ENCODE measurements around the gene CHIC1. TPM values are rescaled to one million over a fixed set of nuclear protein-coding genes. Genes with fewer than 3 reads are reported as not detected.
A peak's percentile ranks its signal among the peaks of the same experiment; 100 is the strongest.
"Not testable (repeated sequence)": the region's sequence is repeated elsewhere in the genome, so short reads cannot be mapped to it uniquely, and the experiment has no call there.

Gene CHIC1
- total RNA-seq, 5 donors from 2014 or later (not counting 1 experiment from before 2014, with no cell fraction given), result 9.7 to 14.9 (median 12.7) TPM

GRCh38 chrX:73561801-73562200 lies 1.2 kb upstream of the CHIC1 start:
- peak overlapping the region; percentile 28 to 92 (median 85) for H3K4me3 Mint-ChIP-seq

GRCh38 chrX:73562458-73562857 lies 539 bp upstream of the CHIC1 start:
- peak overlapping the region; percentile 85 to 95 (median 92) for H3K4me3 Mint-ChIP-seq
- DNase-seq, result peak in 1 of 35 experiments; percentile 1
- Histone ChIP-seq H3K36me3 (ENCODE audit: control insufficient read depth in 2 of 2, extremely low read depth in 1 of 2, insufficient read depth in 1 of 2, low read length in 1 of 2) (no peaks in the 10 kb centered on the region), H3K27ac (ENCODE audit: low read length) (peak overlapping the region; percentile 91), H3K9me3 (no peaks in the 10 kb centered on the region), H3K4me1 (ENCODE audit: control insufficient read depth in 1 of 2, extremely low read depth in 1 of 2, insufficient read depth in 2 of 2, low read length in 2 of 2) (peaks cover 4 to 9% of the 10 kb centered on the region in 2 experiments), H3K27me3 (replicated peaks in 1 of 2; ENCODE audit: control insufficient read depth in 2 of 2, extremely low read depth in 1 of 2, insufficient read depth in 2 of 2, low read length in 1 of 2) (no peaks in the 10 kb centered on the region), H3K4me3 (ENCODE audit: control insufficient read depth in 1 of 2, extremely low read depth in 1 of 2, low read length in 1 of 2) (peak overlapping the region; percentile 64 to 71)
- ATAC-seq (replicated peaks in 1 of 4), result peak in 3 of 4 experiments; percentile 4 to 25 (median 4)
- ChIA-PET CTCF (no interaction called here), POLR2A (no interaction called here)
- peaks cover 0 to 33% (median 25%) of the 10 kb centered on the region in 3 donors for H3K4me1 Mint-ChIP-seq
- H3K36me3 Mint-ChIP-seq, result no peaks in the 10 kb centered on the region
- H3K9me3 Mint-ChIP-seq, result no peaks in the 10 kb centered on the region
- no CpG with 5 or more reads among the region's 3 CpGs for WGBS (ENCODE audit: insufficient coverage)
- peak overlapping the region; percentile 98 to 99 for H3K27ac Mint-ChIP-seq
- H3K27me3 Mint-ChIP-seq, result no peaks in the 10 kb centered on the region

More at GRCh38 chrX:73561801-73562200, 1.2 kb upstream of the CHIC1 start:
- Mint-ChIP-seq H3K27me3 (peaks cover 0 to 3% of the 10 kb centered on the region in 2 donors), H3K36me3 (no peaks in the 10 kb centered on the region), H3K4me1 (peaks cover 0 to 33% (median 25%) of the 10 kb centered on the region in 3 donors), H3K9me3 (no peaks in the 10 kb centered on the region), H3K27ac (no peak overlapping the region)
- ChIA-PET CTCF (no interaction called here), POLR2A (no interaction called here)
- no CpG with 5 or more reads among the region's 3 CpGs for WGBS (ENCODE audit: insufficient coverage)
- Histone ChIP-seq H3K27me3 (replicated peaks in 1 of 2; ENCODE audit: control insufficient read depth in 2 of 2, extremely low read depth in 1 of 2, insufficient read depth in 2 of 2, low read length in 1 of 2) (no peaks in the 10 kb centered on the region), H3K27ac (ENCODE audit: low read length) (no peak overlapping the region), H3K4me3 (ENCODE audit: control insufficient read depth in 1 of 2, extremely low read depth in 1 of 2, low read length in 1 of 2) (no peak overlapping the region), H3K4me1 (ENCODE audit: control insufficient read depth in 1 of 2, extremely low read depth in 1 of 2, insufficient read depth in 2 of 2, low read length in 2 of 2) (peaks cover 4 to 9% of the 10 kb centered on the region in 2 experiments), H3K9me3 (no peaks in the 10 kb centered on the region), H3K36me3 (ENCODE audit: control insufficient read depth in 2 of 2, extremely low read depth in 1 of 2, insufficient read depth in 1 of 2, low read length in 1 of 2) (no peaks in the 10 kb centered on the region)
- ATAC-seq (replicated peaks in 1 of 4) (no peak), DNase-seq (no peak)

GRCh38 chrX:73563738-73564068 lies 706 bp downstream of the CHIC1 start:
- peak overlapping the region; percentile 3 to 71 for H3K4me3 ChIP-seq (ENCODE audit: control insufficient read depth in 1 of 2, extremely low read depth in 1 of 2, low read length in 1 of 2)
- H3K27me3 ChIP-seq (replicated peaks in 1 of 2; ENCODE audit: control insufficient read depth in 2 of 2, extremely low read depth in 1 of 2, insufficient read depth in 2 of 2, low read length in 1 of 2), result no peaks in the 10 kb centered on the region
- H3K4me1 ChIP-seq (ENCODE audit: control insufficient read depth in 1 of 2, extremely low read depth in 1 of 2, insufficient read depth in 2 of 2, low read length in 2 of 2), result peaks cover 4 to 9% of the 10 kb centered on the region in 2 experiments
- H3K9me3 Mint-ChIP-seq, result no peaks in the 10 kb centered on the region
- ChIA-PET CTCF (no interaction called here), POLR2A (interaction anchor here in 1 of 2 donors (0.6 kb wide), 1 partner anchor 402 kb away, joined by 4 read pairs; no protein-coding TSS in a partner anchor)
- H3K4me1 Mint-ChIP-seq, result peaks cover 0 to 33% (median 25%) of the 10 kb centered on the region in 3 donors
- 0% methylated on average over 2 of the region's 3 CpGs for WGBS (ENCODE audit: insufficient coverage)
- DNase-seq, result peak in 6 of 35 experiments; percentile 0 to 54 (median 4)
- H3K27ac ChIP-seq (ENCODE audit: low read length), result peak overlapping the region; percentile 91
- H3K36me3 ChIP-seq (ENCODE audit: control insufficient read depth in 2 of 2, extremely low read depth in 1 of 2, insufficient read depth in 1 of 2, low read length in 1 of 2), result no peaks in the 10 kb centered on the region
- H3K4me3 Mint-ChIP-seq, result peak overlapping the region; percentile 85 to 95 (median 92)
- H3K9me3 ChIP-seq, result no peaks in the 10 kb centered on the region
- H3K27ac Mint-ChIP-seq, result peak overlapping the region; percentile 98 to 99
- H3K36me3 Mint-ChIP-seq, result no peaks in the 10 kb centered on the region
- peak; percentile 48 to 52 (median 50) for ATAC-seq (replicated peaks in 1 of 4)
- no peaks in the 10 kb centered on the region for H3K27me3 Mint-ChIP-seq

GRCh38 chrX:73577361-73577760 lies 14.4 kb downstream of the CHIC1 start:
- Histone ChIP-seq H3K36me3 (ENCODE audit: control insufficient read depth in 2 of 2, extremely low read depth in 1 of 2, insufficient read depth in 1 of 2, low read length in 1 of 2) (peaks cover 0 to 2% of the 10 kb centered on the region in 2 donors), H3K4me3 (ENCODE audit: control insufficient read depth in 1 of 2, extremely low read depth in 1 of 2, low read length in 1 of 2) (no peak overlapping the region), H3K9me3 (no peaks in the 10 kb centered on the region), H3K27ac (ENCODE audit: low read length) (no peak overlapping the region), H3K27me3 (replicated peaks in 1 of 2; ENCODE audit: control insufficient read depth in 2 of 2, extremely low read depth in 1 of 2, insufficient read depth in 2 of 2, low read length in 1 of 2) (no peaks in the 10 kb centered on the region), H3K4me1 (ENCODE audit: control insufficient read depth in 1 of 2, extremely low read depth in 1 of 2, insufficient read depth in 2 of 2, low read length in 2 of 2) (no peaks in the 10 kb centered on the region)
- ChIA-PET CTCF (no interaction called here), POLR2A (no interaction called here)
- H3K4me3 Mint-ChIP-seq, result no peak overlapping the region
- peaks cover 26% of the 10 kb centered on the region for H3K36me3 Mint-ChIP-seq
- no peak for DNase-seq
- ATAC-seq (replicated peaks in 1 of 4), result no peak
- peaks cover 4 to 43% (median 37%) of the 10 kb centered on the region in 3 donors for H3K4me1 Mint-ChIP-seq
- peaks cover 0 to 2% (median 0%) of the 10 kb centered on the region in 3 donors for H3K9me3 Mint-ChIP-seq
- peaks cover 0 to 3% of the 10 kb centered on the region in 2 donors for H3K27me3 Mint-ChIP-seq
- H3K27ac Mint-ChIP-seq, result no peak overlapping the region
- WGBS (ENCODE audit: insufficient coverage), result 80% methylated on average over 1 of the region's 2 CpGs

GRCh38 chrX:73581002-73581628 lies 18.1 kb downstream of the CHIC1 start:
- no peak overlapping the region for H3K27ac Mint-ChIP-seq
- Histone ChIP-seq H3K36me3 (ENCODE audit: control insufficient read depth in 2 of 2, extremely low read depth in 1 of 2, insufficient read depth in 1 of 2, low read length in 1 of 2) (peaks cover 0 to 6% of the 10 kb centered on the region in 2 donors), H3K9me3 (no peaks in the 10 kb centered on the region), H3K27ac (ENCODE audit: low read length) (no peak overlapping the region), H3K27me3 (replicated peaks in 1 of 2; ENCODE audit: control insufficient read depth in 2 of 2, extremely low read depth in 1 of 2, insufficient read depth in 2 of 2, low read length in 1 of 2) (no peaks in the 10 kb centered on the region), H3K4me3 (ENCODE audit: control insufficient read depth in 1 of 2, extremely low read depth in 1 of 2, low read length in 1 of 2) (no peak overlapping the region), H3K4me1 (ENCODE audit: control insufficient read depth in 1 of 2, extremely low read depth in 1 of 2, insufficient read depth in 2 of 2, low read length in 2 of 2) (no peaks in the 10 kb centered on the region)
- H3K36me3 Mint-ChIP-seq, result peaks cover 7% of the 10 kb centered on the region
- H3K4me1 Mint-ChIP-seq, result peaks cover 4 to 27% (median 27%) of the 10 kb centered on the region in 3 donors
- WGBS (ENCODE audit: insufficient coverage), result no CpG with 5 or more reads among the region's 3 CpGs
- ChIA-PET CTCF (interaction anchor here in 1 of 2 donors (1.1 kb wide), 1 partner anchor 9 kb away, joined by 3 read pairs; no protein-coding TSS in a partner anchor), POLR2A (interaction anchor here (0.6 kb wide), 2 partner anchors 50 to 1156 kb away, joined by 3 read pairs; no protein-coding TSS in a partner anchor)
- no peak overlapping the region for H3K4me3 Mint-ChIP-seq
- H3K27me3 Mint-ChIP-seq, result peaks cover 0 to 3% of the 10 kb centered on the region in 2 donors
- DNase-seq (no peak), ATAC-seq (replicated peaks in 1 of 4) (no peak)
- no peaks in the 10 kb centered on the region for H3K9me3 Mint-ChIP-seq

GRCh38 chrX:73597758-73598157 lies 34.8 kb downstream of the CHIC1 start:
- H3K4me3 ChIP-seq (ENCODE audit: control insufficient read depth in 1 of 2, extremely low read depth in 1 of 2, low read length in 1 of 2); DNase-seq; H3K27ac ChIP-seq (ENCODE audit: low read length); H3K27ac Mint-ChIP-seq; H3K4me3 Mint-ChIP-seq; CTCF ChIA-PET; ATAC-seq (replicated peaks in 1 of 4); H3K36me3 ChIP-seq (ENCODE audit: control insufficient read depth in 2 of 2, extremely low read depth in 1 of 2, insufficient read depth in 1 of 2, low read length in 1 of 2); H3K27me3 Mint-ChIP-seq; POLR2A ChIA-PET; H3K27me3 ChIP-seq (replicated peaks in 1 of 2; ENCODE audit: control insufficient read depth in 2 of 2, extremely low read depth in 1 of 2, insufficient read depth in 2 of 2, low read length in 1 of 2); H3K9me3 Mint-ChIP-seq; H3K9me3 ChIP-seq; H3K4me1 ChIP-seq (ENCODE audit: control insufficient read depth in 1 of 2, extremely low read depth in 1 of 2, insufficient read depth in 2 of 2, low read length in 2 of 2): not testable (repeated sequence)
- Mint-ChIP-seq H3K4me1 (peaks cover 0 to 13% (median 5%) of the 10 kb centered on the region in 3 donors), H3K36me3 (peaks cover 55% of the 10 kb centered on the region)
- WGBS (ENCODE audit: insufficient coverage), result no CpG with 5 or more reads among the region's 1 CpG

Measured in T-cell (primary cell).